Measurements from ENCODE around the gene PROM1.

PROM1 gene

GRCh38 chr4:16016536-16016935, 67.3 kb downstream of the PROM1 start:
- Histone ChIP-seq H3K23ac (ENCODE audit: low read length in 2 of 2) (no peak overlapping the region), H2BK15ac (ENCODE audit: low read depth, poor library complexity, severe bottlenecking) (no peak overlapping the region), H3K36me3 (ENCODE audit: control insufficient read depth in 1 of 2, insufficient read depth in 2 of 2, low read depth in 1 of 2, low read length in 2 of 2) (peaks cover 0 to 5% of the 10 kb centered on the region in 2 experiments), H4K8ac (ENCODE audit: low read length) (no peak overlapping the region), H3K4ac (ENCODE audit: low read depth in 1 of 2, low read length in 2 of 2) (no peak overlapping the region), H2AFZ (ENCODE audit: low read depth, low read length) (no peak overlapping the region), H3K4me2 (ENCODE audit: low read length, poor library complexity, severe bottlenecking) (no peak overlapping the region), H3K18ac (ENCODE audit: low read depth in 1 of 2, low read length in 2 of 2) (no peak overlapping the region), H3K4me3 (ENCODE audit: insufficient read depth in 1 of 2, low read depth in 1 of 2, low read length in 2 of 2) (no peak overlapping the region), H2AK5ac (ENCODE audit: low read length, severe bottlenecking) (no peak overlapping the region), H4K91ac (ENCODE audit: low read length) (no peak overlapping the region), H3K14ac (ENCODE audit: low read length in 2 of 2) (no peak overlapping the region), H3K79me1 (replicated peaks; ENCODE audit: low read length, poor library complexity, severe bottlenecking) (no peaks in the 10 kb centered on the region), H3K4me1 (ENCODE audit: control insufficient read depth, insufficient read depth, low read depth, low read length) (no peaks in the 10 kb centered on the region), H2BK12ac (ENCODE audit: low read length in 2 of 2) (no peak overlapping the region), H2BK120ac (ENCODE audit: low read depth, low read length) (no peak overlapping the region), H3K27me3 (ENCODE audit: control insufficient read depth in 1 of 2, insufficient read depth in 1 of 2, low read length in 2 of 2) (peaks cover 0 to 1% of the 10 kb centered on the region in 2 experiments), H3K9me3 (ENCODE audit: control insufficient read depth, low read length) (no peaks in the 10 kb centered on the region), H3K9ac (ENCODE audit: low read length) (no peak overlapping the region), H2BK5ac (ENCODE audit: low read depth, low read length, poor library complexity, severe bottlenecking) (no peak overlapping the region), H3K27ac (ENCODE audit: low read length, poor library complexity, severe bottlenecking) (no peak overlapping the region)
- 100% methylated on average over 1 of the region's 2 CpGs for WGBS
- no peak for DNase-seq

DNA sequence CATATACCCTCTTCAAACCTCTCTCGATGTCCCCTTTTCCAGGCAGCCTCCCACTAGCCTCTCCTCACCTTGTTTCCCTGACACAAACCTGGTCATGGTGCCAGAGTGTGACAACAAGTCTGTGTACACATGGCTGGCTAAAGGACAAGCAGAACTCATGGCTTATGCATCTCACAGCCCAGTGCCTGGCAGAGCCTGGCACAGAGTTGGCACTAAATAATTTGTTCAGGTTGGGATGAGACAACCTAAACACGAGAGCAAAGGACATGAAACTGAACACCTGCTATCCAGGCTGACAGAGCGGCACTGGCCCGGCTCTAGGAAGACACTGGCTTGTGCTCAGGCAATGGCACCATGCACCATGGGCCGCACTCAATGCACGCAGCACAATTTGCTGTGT, 72.7 kb downstream of the PROM1 start:
- no peak overlapping the region for H2BK15ac ChIP-seq (ENCODE audit: low read depth, poor library complexity, severe bottlenecking)
- H3K27me3 ChIP-seq (ENCODE audit: control insufficient read depth in 1 of 2, insufficient read depth in 1 of 2, low read length in 2 of 2): peaks cover 0 to 16% of the 10 kb centered on the region in 2 experiments
- WGBS: 91% methylated on average over 6 of the region's 6 CpGs

GRCh38 chr4:16009153-16009552, 74.7 kb downstream of the PROM1 start:
- no peak overlapping the region for H2BK120ac ChIP-seq (ENCODE audit: low read depth, low read length)
- no peaks in the 10 kb centered on the region for H3K9me3 ChIP-seq (ENCODE audit: control insufficient read depth, low read length)
- no peak overlapping the region for H2BK5ac ChIP-seq (ENCODE audit: low read depth, low read length, poor library complexity, severe bottlenecking)
- no peak overlapping the region for H3K9ac ChIP-seq (ENCODE audit: low read length)
- no peak overlapping the region for H3K23ac ChIP-seq (ENCODE audit: low read length in 2 of 2)
- no peak overlapping the region for H3K4me2 ChIP-seq (ENCODE audit: low read length, poor library complexity, severe bottlenecking)
- H3K79me1 ChIP-seq (replicated peaks; ENCODE audit: low read length, poor library complexity, severe bottlenecking): no peaks in the 10 kb centered on the region
- 96% methylated on average over 3 of the region's 4 CpGs for WGBS
- peaks cover 0 to 13% of the 10 kb centered on the region in 2 experiments for H3K36me3 ChIP-seq (ENCODE audit: control insufficient read depth in 1 of 2, insufficient read depth in 2 of 2, low read depth in 1 of 2, low read length in 2 of 2)
- H3K27me3 ChIP-seq (ENCODE audit: control insufficient read depth in 1 of 2, insufficient read depth in 1 of 2, low read length in 2 of 2): peaks cover 0 to 16% of the 10 kb centered on the region in 2 experiments
- no peak overlapping the region for H2AK5ac ChIP-seq (ENCODE audit: low read length, severe bottlenecking)
- H2BK12ac ChIP-seq (ENCODE audit: low read length in 2 of 2): no peak overlapping the region
- H3K27ac ChIP-seq (ENCODE audit: low read length, poor library complexity, severe bottlenecking): no peak overlapping the region
- no peak overlapping the region for H3K18ac ChIP-seq (ENCODE audit: low read depth in 1 of 2, low read length in 2 of 2)
- H4K8ac ChIP-seq (ENCODE audit: low read length): no peak overlapping the region
- H2AFZ ChIP-seq (ENCODE audit: low read depth, low read length): no peak overlapping the region
- no peak overlapping the region for H3K4me3 ChIP-seq (ENCODE audit: insufficient read depth in 1 of 2, low read depth in 1 of 2, low read length in 2 of 2)
- no peaks in the 10 kb centered on the region for H3K4me1 ChIP-seq (ENCODE audit: control insufficient read depth, insufficient read depth, low read depth, low read length)
- no peak overlapping the region for H4K91ac ChIP-seq (ENCODE audit: low read length)
- H3K14ac ChIP-seq (ENCODE audit: low read length in 2 of 2): no peak overlapping the region
- DNase-seq: no peak
- no peak overlapping the region for H2BK15ac ChIP-seq (ENCODE audit: low read depth, poor library complexity, severe bottlenecking)
- no peak overlapping the region for H3K4ac ChIP-seq (ENCODE audit: low read depth in 1 of 2, low read length in 2 of 2)

More for the DNA sequence above, 72.7 kb downstream of the PROM1 start:
- Histone ChIP-seq H2AFZ (ENCODE audit: low read depth, low read length) (no peak overlapping the region), H4K8ac (ENCODE audit: low read length) (no peak overlapping the region), H3K4me1 (ENCODE audit: control insufficient read depth, insufficient read depth, low read depth, low read length) (no peaks in the 10 kb centered on the region), H2BK120ac (ENCODE audit: low read depth, low read length) (no peak overlapping the region), H3K27ac (ENCODE audit: low read length, poor library complexity, severe bottlenecking) (no peak overlapping the region), H3K14ac (ENCODE audit: low read length in 2 of 2) (no peak overlapping the region), H3K4ac (ENCODE audit: low read depth in 1 of 2, low read length in 2 of 2) (no peak overlapping the region), H4K91ac (ENCODE audit: low read length) (no peak overlapping the region), H3K79me1 (replicated peaks; ENCODE audit: low read length, poor library complexity, severe bottlenecking) (no peaks in the 10 kb centered on the region), H3K9ac (ENCODE audit: low read length) (no peak overlapping the region), H3K9me3 (ENCODE audit: control insufficient read depth, low read length) (no peaks in the 10 kb centered on the region), H2BK12ac (ENCODE audit: low read length in 2 of 2) (no peak overlapping the region), H3K23ac (ENCODE audit: low read length in 2 of 2) (no peak overlapping the region), H3K4me2 (ENCODE audit: low read length, poor library complexity, severe bottlenecking) (no peak overlapping the region), H3K4me3 (ENCODE audit: insufficient read depth in 1 of 2, low read depth in 1 of 2, low read length in 2 of 2) (no peak overlapping the region), H2AK5ac (ENCODE audit: low read length, severe bottlenecking) (no peak overlapping the region), H3K18ac (ENCODE audit: low read depth in 1 of 2, low read length in 2 of 2) (no peak overlapping the region), H3K36me3 (ENCODE audit: control insufficient read depth in 1 of 2, insufficient read depth in 2 of 2, low read depth in 1 of 2, low read length in 2 of 2) (peaks cover 0 to 9% of the 10 kb centered on the region in 2 experiments), H2BK5ac (ENCODE audit: low read depth, low read length, poor library complexity, severe bottlenecking) (no peak overlapping the region)
- no peak for DNase-seq

DNA sequence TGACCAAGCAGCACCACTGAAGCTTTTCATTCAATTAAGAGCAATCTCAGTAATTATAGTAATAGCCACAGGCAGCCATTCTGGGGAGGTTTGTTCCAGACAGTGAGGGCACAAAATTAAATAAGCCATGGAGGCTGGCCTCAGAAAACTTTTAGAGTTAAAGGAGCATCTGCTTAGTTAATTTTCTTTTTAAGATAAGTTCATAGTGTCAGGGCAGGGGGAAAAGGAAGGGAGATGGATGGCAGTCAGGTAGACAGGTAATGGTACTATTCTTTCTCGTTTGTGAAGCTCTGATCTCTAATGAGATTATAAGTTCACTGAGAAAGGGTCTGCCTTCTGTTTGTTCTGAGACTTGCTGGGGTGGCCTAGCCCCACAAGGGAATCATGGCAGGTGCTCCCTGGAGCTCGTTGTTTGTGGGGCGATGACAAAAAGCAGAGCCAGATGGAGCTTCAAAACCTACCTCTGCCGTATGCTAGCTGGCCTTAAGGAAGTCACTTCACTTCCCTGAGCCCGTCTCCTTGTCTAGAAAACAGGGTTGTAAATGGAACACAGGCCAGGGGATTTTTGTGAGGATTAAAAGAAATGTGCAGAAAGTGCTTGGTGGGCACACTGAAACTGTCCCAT, 76.2 kb downstream of the PROM1 start:
- Histone ChIP-seq H3K36me3 (ENCODE audit: control insufficient read depth in 1 of 2, insufficient read depth in 2 of 2, low read depth in 1 of 2, low read length in 2 of 2) (peaks cover 0 to 13% of the 10 kb centered on the region in 2 experiments), H3K9ac (ENCODE audit: low read length) (no peak overlapping the region), H4K8ac (ENCODE audit: low read length) (no peak overlapping the region), H2AK5ac (ENCODE audit: low read length, severe bottlenecking) (no peak overlapping the region), H3K79me1 (replicated peaks; ENCODE audit: low read length, poor library complexity, severe bottlenecking) (no peaks in the 10 kb centered on the region), H2BK120ac (ENCODE audit: low read depth, low read length) (no peak overlapping the region), H2BK15ac (ENCODE audit: low read depth, poor library complexity, severe bottlenecking) (no peak overlapping the region), H3K23ac (ENCODE audit: low read length in 2 of 2) (no peak overlapping the region), H3K27me3 (ENCODE audit: control insufficient read depth in 1 of 2, insufficient read depth in 1 of 2, low read length in 2 of 2) (peaks cover 5 to 16% of the 10 kb centered on the region in 2 experiments), H3K14ac (ENCODE audit: low read length in 2 of 2) (no peak overlapping the region), H3K4me3 (ENCODE audit: insufficient read depth in 1 of 2, low read depth in 1 of 2, low read length in 2 of 2) (no peak overlapping the region), H3K4ac (ENCODE audit: low read depth in 1 of 2, low read length in 2 of 2) (no peak overlapping the region), H3K4me1 (ENCODE audit: control insufficient read depth, insufficient read depth, low read depth, low read length) (no peaks in the 10 kb centered on the region), H2AFZ (ENCODE audit: low read depth, low read length) (no peak overlapping the region), H3K27ac (ENCODE audit: low read length, poor library complexity, severe bottlenecking) (no peak overlapping the region), H2BK12ac (ENCODE audit: low read length in 2 of 2) (no peak overlapping the region), H3K4me2 (ENCODE audit: low read length, poor library complexity, severe bottlenecking) (no peak overlapping the region), H2BK5ac (ENCODE audit: low read depth, low read length, poor library complexity, severe bottlenecking) (no peak overlapping the region), H4K91ac (ENCODE audit: low read length) (no peak overlapping the region), H3K9me3 (ENCODE audit: control insufficient read depth, low read length) (no peaks in the 10 kb centered on the region), H3K18ac (ENCODE audit: low read depth in 1 of 2, low read length in 2 of 2) (no peak overlapping the region)
- WGBS: 80% methylated on average over 5 of the region's 5 CpGs
- no peak for DNase-seq
